ENCODE results near the gene PACRG. TPM values are rescaled to one million over a fixed set of nuclear protein-coding genes. Genes with fewer than 3 reads are reported as not detected.

PACRG gene
- total and polyA plus RNA-seq, 2 of the 8 experiments (the other 6 are each of a cell fraction or from before 2014, with no cell fraction given), result 0.44 to 0.54 TPM

GRCh38 chr6:162698440-162698839 lies 29.3 kb upstream of the PACRG start:
- POLR2A ChIA-PET (ENCODE audit: partially characterized antibody), result no interaction called here
- no peak overlapping the region for H2BK120ac ChIP-seq (replicated peaks; ENCODE audit: low read depth, low read length)
- no peak overlapping the region for H3K9ac ChIP-seq (replicated peaks in 1 of 4; ENCODE audit: extremely low read depth in 1 of 4, low read depth in 3 of 4, low read length in 3 of 4)
- no peak overlapping the region for H3K56ac ChIP-seq (replicated peaks; ENCODE audit: insufficient read length, low read depth, low read length)
- H3K23me2 ChIP-seq (ENCODE audit: low read depth, low read length), result no peaks in the 10 kb centered on the region
- no peaks in the 10 kb centered on the region for H3K79me1 ChIP-seq (ENCODE audit: low read depth, low read length)
- H3K4ac ChIP-seq (replicated peaks; ENCODE audit: insufficient read length, low read depth, low read length), result no peak overlapping the region
- no peak overlapping the region for H4K91ac ChIP-seq (replicated peaks; ENCODE audit: insufficient read length, low read length)
- H2AK5ac ChIP-seq (ENCODE audit: low read depth, low read length), result no peak overlapping the region
- H3K14ac ChIP-seq (ENCODE audit: insufficient read length), result no peak overlapping the region
- no peaks in the 10 kb centered on the region for H3K27me3 ChIP-seq (replicated peaks in 1 of 4; ENCODE audit: control insufficient read depth in 3 of 4, extremely low read depth in 1 of 4, insufficient read depth in 3 of 4, low read length in 3 of 4)
- H3K4me3 ChIP-seq (ENCODE audit: extremely low read depth in 1 of 4, insufficient read depth in 2 of 4, low read depth in 3 of 4, low read length in 4 of 4), result no peak overlapping the region
- no peak overlapping the region for H2BK20ac ChIP-seq (ENCODE audit: low read length)
- no peaks in the 10 kb centered on the region for H3K79me2 ChIP-seq (ENCODE audit: control insufficient read depth in 1 of 2, insufficient read depth in 2 of 2, low read length in 2 of 2)
- no peaks in the 10 kb centered on the region for H3K9me3 ChIP-seq (ENCODE audit: insufficient read depth in 2 of 2, low read depth in 1 of 2, low read length in 1 of 2)
- H3K4me1 ChIP-seq (replicated peaks in 1 of 4; ENCODE audit: control insufficient read depth in 3 of 4, insufficient read depth in 4 of 4, low read length in 3 of 4), result no peaks in the 10 kb centered on the region
- H3K36me3 ChIP-seq (ENCODE audit: control insufficient read depth in 2 of 4, insufficient read depth in 4 of 4, low read length in 3 of 4), result no peaks in the 10 kb centered on the region
- no peak overlapping the region for H4K8ac ChIP-seq (ENCODE audit: extremely low read depth, insufficient read depth, low read length)
- H3K23ac ChIP-seq (ENCODE audit: insufficient read length), result no peak overlapping the region
- no peaks in the 10 kb centered on the region for H4K20me1 ChIP-seq (replicated peaks in 1 of 2; ENCODE audit: control insufficient read depth in 1 of 2, insufficient read depth in 2 of 2, low read length in 2 of 2)
- CTCF ChIA-PET (ENCODE audit: partially characterized antibody), result no interaction called here
- no peak overlapping the region for H4K5ac ChIP-seq (ENCODE audit: insufficient read length, low read depth, low read length)
- no peak overlapping the region for H2BK5ac ChIP-seq (ENCODE audit: low read depth, low read length)
- no peak overlapping the region for H3K27ac ChIP-seq (ENCODE audit: low read depth, low read length)
- no peak overlapping the region for H3K4me2 ChIP-seq (ENCODE audit: insufficient read depth in 1 of 2, low read depth in 2 of 2, low read length in 2 of 2)
- no peak overlapping the region for H2BK12ac ChIP-seq (ENCODE audit: low read depth, low read length)
- DNase-seq (ENCODE audit: low read depth in 1 of 2, low spot score in 2 of 2) (no peak), FAIRE-seq (no peak)
- no peak overlapping the region for H2BK15ac ChIP-seq (ENCODE audit: low read length)
- no peak overlapping the region for H2AFZ ChIP-seq (ENCODE audit: low read length)
- no peak overlapping the region for H3K18ac ChIP-seq (ENCODE audit: extremely low read depth, low read length)
- no peak for TF ChIP-seq GABPA (IDR thresholded peaks at IDR 0.05; ENCODE audit: borderline replicate concordance, insufficient read depth, low read length)
- TF ChIP-seq CHD7 (IDR thresholded peaks at IDR 0.05; ENCODE audit: insufficient replicate concordance, low read length), result no peak
